Measurements from ENCODE around the gene GFI1B. TPM values are rescaled to one million over a fixed set of nuclear protein-coding genes. Genes with fewer than 3 reads are reported as not detected.

The GFI1B gene
- total and polyA plus RNA-seq, 7 donors = 0.28 to 0.92 (median 0.87) TPM; not detected in 4

DNA sequence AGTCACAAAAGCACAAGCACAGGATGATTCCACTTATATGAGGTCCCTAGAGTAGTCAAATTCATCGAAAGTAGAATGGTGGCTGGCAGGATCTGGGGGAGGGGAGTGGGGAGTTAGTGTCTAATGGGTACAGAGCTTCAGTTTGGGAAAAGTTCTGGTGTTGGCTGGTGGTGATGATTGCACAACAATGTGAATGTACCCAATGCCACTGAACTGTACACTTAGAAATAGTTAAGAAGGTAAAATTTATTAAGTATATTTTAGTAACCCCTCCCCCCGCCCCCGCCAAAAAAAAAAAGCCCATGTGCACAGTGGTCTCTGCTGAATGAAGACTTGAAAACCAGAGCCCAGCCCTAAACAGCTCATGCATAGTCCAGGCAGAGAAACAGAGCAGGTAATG lies 27.5 kb downstream of the GFI1B start:
- H3K27ac ChIP-seq = no peak overlapping the region
- no peaks in the 10 kb centered on the region for H3K9me3 ChIP-seq
- no peak overlapping the region for H3K4me3 ChIP-seq
- no peaks in the 10 kb centered on the region for H3K4me1 ChIP-seq
- no peak for DNase-seq
- TF ChIP-seq POLR2AphosphoS5 (IDR thresholded peaks at IDR 0.05) (no peak), POLR2A (IDR thresholded peaks at IDR 0.05) (no peak), EP300 (IDR thresholded peaks at IDR 0.05) (no peak)
- TF ChIP-seq, protein P1, sequence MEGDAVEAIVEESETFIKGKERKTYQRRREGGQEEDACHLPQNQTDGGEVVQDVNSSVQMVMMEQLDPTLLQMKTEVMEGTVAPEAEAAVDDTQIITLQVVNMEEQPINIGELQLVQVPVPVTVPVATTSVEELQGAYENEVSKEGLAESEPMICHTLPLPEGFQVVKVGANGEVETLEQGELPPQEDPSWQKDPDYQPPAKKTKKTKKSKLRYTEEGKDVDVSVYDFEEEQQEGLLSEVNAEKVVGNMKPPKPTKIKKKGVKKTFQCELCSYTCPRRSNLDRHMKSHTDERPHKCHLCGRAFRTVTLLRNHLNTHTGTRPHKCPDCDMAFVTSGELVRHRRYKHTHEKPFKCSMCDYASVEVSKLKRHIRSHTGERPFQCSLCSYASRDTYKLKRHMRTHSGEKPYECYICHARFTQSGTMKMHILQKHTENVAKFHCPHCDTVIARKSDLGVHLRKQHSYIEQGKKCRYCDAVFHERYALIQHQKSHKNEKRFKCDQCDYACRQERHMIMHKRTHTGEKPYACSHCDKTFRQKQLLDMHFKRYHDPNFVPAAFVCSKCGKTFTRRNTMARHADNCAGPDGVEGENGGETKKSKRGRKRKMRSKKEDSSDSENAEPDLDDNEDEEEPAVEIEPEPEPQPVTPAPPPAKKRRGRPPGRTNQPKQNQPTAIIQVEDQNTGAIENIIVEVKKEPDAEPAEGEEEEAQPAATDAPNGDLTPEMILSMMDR (IDR thresholded peaks at IDR 0.05) = no peak
- intact Hi-C loops (cut with DNase I) = no loop called here
- WGBS, 2 donors = 92 to 94% methylated on average over 3 of the region's 3 CpGs
- no peaks in the 10 kb centered on the region for H3K36me3 ChIP-seq
- peaks cover 0 to 25% (median 4%) of the 10 kb centered on the region in 3 donors for H3K27me3 ChIP-seq

GRCh38 chr9:133006731-133007352 lies 28.3 kb downstream of the GFI1B start:
- WGBS, 2 donors = 80 to 95% methylated on average over 5 of the region's 5 CpGs

GRCh38 chr9:133008406-133008805 lies 29.9 kb downstream of the GFI1B start:
- no peaks in the 10 kb centered on the region for H3K36me3 ChIP-seq
- TF ChIP-seq POLR2AphosphoS5 (IDR thresholded peaks at IDR 0.05) (no peak), POLR2A (IDR thresholded peaks at IDR 0.05) (no peak), EP300 (IDR thresholded peaks at IDR 0.05) (no peak)
- TF ChIP-seq, protein P1 (IDR thresholded peaks at IDR 0.05) = no peak
- 24 to 61% methylated on average over 7 of the region's 7 CpGs for WGBS, 2 donors
- H3K9me3 ChIP-seq = no peaks in the 10 kb centered on the region
- H3K27ac ChIP-seq = no peak overlapping the region
- H3K4me3 ChIP-seq = no peak overlapping the region
- H3K27me3 ChIP-seq = peaks cover 0 to 8% (median 4%) of the 10 kb centered on the region in 3 donors
- no peaks in the 10 kb centered on the region for H3K4me1 ChIP-seq
- no peak for DNase-seq
- intact Hi-C loops (cut with DNase I) = no loop called here

More at GRCh38 chr9:133006731-133007352, 28.3 kb downstream of the GFI1B start:
- Histone ChIP-seq H3K4me3 (no peak overlapping the region), H3K36me3 (no peaks in the 10 kb centered on the region), H3K27me3 (peaks cover 0 to 21% (median 4%) of the 10 kb centered on the region in 3 donors), H3K4me1 (no peaks in the 10 kb centered on the region), H3K27ac (no peak overlapping the region), H3K9me3 (no peaks in the 10 kb centered on the region)
- DNase-seq = no peak
- intact Hi-C loops (cut with DNase I) = no loop called here
- TF ChIP-seq POLR2A (IDR thresholded peaks at IDR 0.05) = no peak
- TF ChIP-seq, protein P1 (IDR thresholded peaks at IDR 0.05) = no peak
- no peak for TF ChIP-seq EP300 (IDR thresholded peaks at IDR 0.05)
- no peak for TF ChIP-seq POLR2AphosphoS5 (IDR thresholded peaks at IDR 0.05)

DNA sequence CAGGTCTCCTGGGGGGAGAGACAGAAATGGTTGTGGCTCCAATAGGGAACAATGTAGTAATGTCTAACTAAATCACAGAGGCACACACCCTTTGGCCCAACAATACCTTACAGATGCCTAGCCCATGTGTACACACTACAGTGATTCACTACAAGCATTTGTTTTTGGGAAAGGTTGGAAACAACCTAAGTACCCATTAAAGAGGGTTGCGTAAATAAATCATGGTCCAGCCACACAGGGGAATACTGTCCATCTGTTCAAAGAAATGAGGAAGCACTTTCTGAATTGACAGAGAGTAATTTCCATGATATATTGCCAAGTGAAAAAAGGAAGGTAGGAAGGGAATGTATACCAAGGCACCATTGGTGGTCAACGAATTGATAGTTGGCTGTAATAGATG lies 30.3 kb downstream of the GFI1B start:
- no peak for TF ChIP-seq POLR2A (IDR thresholded peaks at IDR 0.05)
- no peak for TF ChIP-seq POLR2AphosphoS5 (IDR thresholded peaks at IDR 0.05)
- TF ChIP-seq EP300 (IDR thresholded peaks at IDR 0.05) = no peak
- TF ChIP-seq, protein P1 (IDR thresholded peaks at IDR 0.05) = no peak
- Histone ChIP-seq H3K4me1 (no peaks in the 10 kb centered on the region), H3K27ac (no peak overlapping the region), H3K36me3 (no peaks in the 10 kb centered on the region), H3K9me3 (no peaks in the 10 kb centered on the region), H3K4me3 (no peak overlapping the region), H3K27me3 (peaks cover 0 to 8% (median 4%) of the 10 kb centered on the region in 3 donors)
- no peak for DNase-seq
- 22 to 56% methylated on average over 2 of the region's 2 CpGs for WGBS, 2 donors
- intact Hi-C loops (cut with DNase I) = no loop called here
